Astrocyte (in vitro differentiated cells and primary cell): ENCODE measurements around the gene AMPD3. TPM values are rescaled to one million over a fixed set of nuclear protein-coding genes. Genes with fewer than 3 reads are reported as not detected.

ENCODE experiments used
- DNase-seq: peaks from one replicate; pipeline ENCODE4 v3.0.0-alpha.2; 2010; ENCODE audit warnings: low read depth
- FAIRE-seq: peaks from 2 replicates; lab custom pipeline; 2011; peaks lifted over from hg19 to GRCh38; lab: Jason Lieb, UNC
- H2AFZ ChIP-seq: 2 replicates; pipeline ENCODE4 v1.6.0; 2012; ENCODE audit warnings: low read depth, low read length, inconsistent platforms
- H3K27ac ChIP-seq: 2 replicates; pipeline ENCODE4 v1.5.1; 2011; ENCODE audit warnings: low read depth, low read length, inconsistent platforms
- H3K27me3 ChIP-seq: 2 replicates; pipeline ENCODE4 v1.6.0; 2011; ENCODE audit warnings: low read length, inconsistent platforms; ENCODE audit not compliant: insufficient read depth
- H3K36me3 ChIP-seq: 2 replicates; pipeline ENCODE4 v1.5.1; 2011; ENCODE audit warnings: low read length, inconsistent platforms; ENCODE audit not compliant: insufficient read depth
- H3K4me1 ChIP-seq: 2 replicates; pipeline ENCODE4 v1.5.1; 2011; ENCODE audit warnings: low read length, inconsistent platforms; ENCODE audit not compliant: insufficient read depth
- H3K4me2 ChIP-seq: 2 replicates; pipeline ENCODE4 v1.6.0; 2012; ENCODE audit warnings: low read length, inconsistent platforms
- H3K4me3 ChIP-seq: 2 replicates; pipeline ENCODE4 v1.5.1; 2011; ENCODE audit warnings: low read depth, mild to moderate bottlenecking, low read length, inconsistent platforms; ENCODE audit not compliant: insufficient read depth
- H3K79me2 ChIP-seq: 2 replicates; pipeline ENCODE4 v1.6.0; 2012; ENCODE audit warnings: mild to moderate bottlenecking, low read length, inconsistent platforms; ENCODE audit not compliant: insufficient read depth
- H3K9ac ChIP-seq: 2 replicates; pipeline ENCODE4 v1.6.0; 2012; ENCODE audit warnings: mild to moderate bottlenecking, low read length, inconsistent platforms
- H3K9me3 ChIP-seq: 2 replicates; pipeline ENCODE4 v1.5.1; 2012; ENCODE audit warnings: low read depth, mild to moderate bottlenecking, low read length, inconsistent platforms; ENCODE audit not compliant: insufficient read depth
- H4K20me1 ChIP-seq: 2 replicates; pipeline ENCODE4 v1.6.0; 2012; ENCODE audit warnings: low read length, inconsistent platforms; ENCODE audit not compliant: insufficient read depth
- H3K27ac Mint-ChIP-seq: one replicate; pipeline ENCODE4 v1.8.0; 2021; ENCODE audit warnings: mild to moderate bottlenecking, mixed read lengths; ENCODE audit not compliant: unreplicated experiment
- H3K27me3 Mint-ChIP-seq: one replicate; pipeline ENCODE4 v1.8.0; 2021; ENCODE audit warnings: low read depth, mixed read lengths; ENCODE audit not compliant: unreplicated experiment
- H3K36me3 Mint-ChIP-seq: one replicate; pipeline ENCODE4 v1.8.0; 2021; ENCODE audit warnings: low read depth, mixed read lengths; ENCODE audit not compliant: unreplicated experiment
- H3K4me1 Mint-ChIP-seq: one replicate; pipeline ENCODE4 v1.8.0; 2021; ENCODE audit warnings: low read depth, mixed read lengths; ENCODE audit not compliant: unreplicated experiment
- H3K4me3 Mint-ChIP-seq: one replicate; pipeline ENCODE4 v1.8.0; 2021; ENCODE audit warnings: mild to moderate bottlenecking, moderate library complexity, mixed read lengths; ENCODE audit not compliant: unreplicated experiment
- H3K9me3 Mint-ChIP-seq: one replicate; pipeline ENCODE4 v1.8.0; 2021; ENCODE audit warnings: mild to moderate bottlenecking, mixed read lengths; ENCODE audit not compliant: unreplicated experiment
- EZH2 ChIP-seq: IDR thresholded peaks from 2 replicates; pipeline ENCODE4 v1.6.1; 2012; ENCODE audit warnings: mild to moderate bottlenecking, low read length, inconsistent platforms; ENCODE audit not compliant: insufficient read depth
- total RNA-seq: library from RNA; stranded (reverse); gene quantifications from 2 replicates; pipeline ENCODE4 v1.2.1, GENCODE V29; 2021
- TF ChIP-seq, protein P1 (sequence below): IDR thresholded peaks from 2 replicates; pipeline ENCODE4 v1.5.1; 2011; ENCODE audit warnings: low read depth, mild to moderate bottlenecking, inconsistent platforms, low read length, moderate library complexity; ENCODE audit not compliant: insufficient read depth

Gene AMPD3
- total RNA-seq, 1 donor from 2014 or later = 5.6 TPM

DNA sequence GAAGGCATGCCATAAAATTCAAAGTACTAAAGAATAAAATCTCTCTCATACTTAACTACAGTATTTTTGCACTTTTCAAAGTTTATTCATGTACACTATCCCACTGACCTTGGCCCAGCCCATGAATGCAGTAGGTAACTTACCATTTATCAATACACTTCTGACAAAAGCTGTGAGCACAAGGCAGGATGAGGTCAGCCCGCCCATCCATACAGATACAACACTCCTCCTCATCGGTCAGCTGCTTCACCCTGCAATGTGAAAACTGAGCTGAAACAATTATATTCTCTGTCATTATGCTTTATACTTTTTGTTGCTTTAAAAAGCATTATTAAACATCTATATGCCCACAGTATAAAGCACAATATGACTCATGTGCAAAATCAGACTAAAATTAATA, 63.8 kb downstream of the AMPD3 start:
- Histone ChIP-seq H4K20me1 (no peaks in the 10 kb centered on the region), H3K4me3 (no peak overlapping the region), H3K4me1 (no peaks in the 10 kb centered on the region), H3K27me3 (no peaks in the 10 kb centered on the region), H3K36me3 (peaks cover 8% of the 10 kb centered on the region), H3K4me2 (no peak overlapping the region), H3K79me2 (no peaks in the 10 kb centered on the region), H3K9me3 (no peaks in the 10 kb centered on the region), H3K27ac (no peak overlapping the region), H3K9ac (no peak overlapping the region), H2AFZ (no peak overlapping the region)
- Mint-ChIP-seq H3K4me1 (peaks cover 12% of the 10 kb centered on the region), H3K27ac (no peak overlapping the region), H3K4me3 (no peak overlapping the region), H3K27me3 (no peaks in the 10 kb centered on the region), H3K9me3 (no peaks in the 10 kb centered on the region), H3K36me3 (peaks cover 2% of the 10 kb centered on the region)
- DNase-seq = no peak
- TF ChIP-seq, protein P1, sequence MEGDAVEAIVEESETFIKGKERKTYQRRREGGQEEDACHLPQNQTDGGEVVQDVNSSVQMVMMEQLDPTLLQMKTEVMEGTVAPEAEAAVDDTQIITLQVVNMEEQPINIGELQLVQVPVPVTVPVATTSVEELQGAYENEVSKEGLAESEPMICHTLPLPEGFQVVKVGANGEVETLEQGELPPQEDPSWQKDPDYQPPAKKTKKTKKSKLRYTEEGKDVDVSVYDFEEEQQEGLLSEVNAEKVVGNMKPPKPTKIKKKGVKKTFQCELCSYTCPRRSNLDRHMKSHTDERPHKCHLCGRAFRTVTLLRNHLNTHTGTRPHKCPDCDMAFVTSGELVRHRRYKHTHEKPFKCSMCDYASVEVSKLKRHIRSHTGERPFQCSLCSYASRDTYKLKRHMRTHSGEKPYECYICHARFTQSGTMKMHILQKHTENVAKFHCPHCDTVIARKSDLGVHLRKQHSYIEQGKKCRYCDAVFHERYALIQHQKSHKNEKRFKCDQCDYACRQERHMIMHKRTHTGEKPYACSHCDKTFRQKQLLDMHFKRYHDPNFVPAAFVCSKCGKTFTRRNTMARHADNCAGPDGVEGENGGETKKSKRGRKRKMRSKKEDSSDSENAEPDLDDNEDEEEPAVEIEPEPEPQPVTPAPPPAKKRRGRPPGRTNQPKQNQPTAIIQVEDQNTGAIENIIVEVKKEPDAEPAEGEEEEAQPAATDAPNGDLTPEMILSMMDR = no peak
- TF ChIP-seq EZH2 = no peak
- no peak for FAIRE-seq

DNA sequence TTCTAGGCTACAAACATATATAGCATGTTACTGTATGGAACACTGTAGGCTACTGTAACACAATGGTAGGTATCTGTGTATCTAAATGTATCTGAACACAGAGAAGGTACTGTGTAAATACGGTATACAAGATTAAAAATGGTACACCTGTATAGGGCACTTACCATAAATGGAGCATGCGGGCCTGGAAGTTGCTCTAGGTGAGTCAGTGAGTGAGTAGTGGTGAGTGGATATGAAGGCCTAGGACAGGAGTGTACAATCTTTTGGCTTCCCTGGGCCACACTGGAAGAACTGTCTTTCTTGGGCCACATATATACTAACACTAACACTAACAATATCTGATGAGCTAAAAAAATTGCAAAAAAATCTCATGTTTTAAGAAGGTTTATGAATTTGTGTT, 64.6 kb downstream of the AMPD3 start:
- H3K4me1 Mint-ChIP-seq = peaks cover 5% of the 10 kb centered on the region
- no peak overlapping the region for H3K4me3 Mint-ChIP-seq
- Histone ChIP-seq H3K36me3 (peaks cover 8% of the 10 kb centered on the region), H2AFZ (no peak overlapping the region), H3K79me2 (no peaks in the 10 kb centered on the region), H3K9me3 (no peaks in the 10 kb centered on the region), H3K4me2 (no peak overlapping the region), H3K4me1 (no peaks in the 10 kb centered on the region), H3K27ac (no peak overlapping the region), H3K9ac (no peak overlapping the region), H3K4me3 (no peak overlapping the region), H3K27me3 (no peaks in the 10 kb centered on the region), H4K20me1 (no peaks in the 10 kb centered on the region)
- peaks cover 2% of the 10 kb centered on the region for H3K36me3 Mint-ChIP-seq
- H3K9me3 Mint-ChIP-seq = no peaks in the 10 kb centered on the region
- H3K27me3 Mint-ChIP-seq = no peaks in the 10 kb centered on the region
- DNase-seq = no peak
- TF ChIP-seq EZH2 = no peak
- TF ChIP-seq, protein P1 = no peak
- H3K27ac Mint-ChIP-seq = no peak overlapping the region
- no peak for FAIRE-seq

DNA sequence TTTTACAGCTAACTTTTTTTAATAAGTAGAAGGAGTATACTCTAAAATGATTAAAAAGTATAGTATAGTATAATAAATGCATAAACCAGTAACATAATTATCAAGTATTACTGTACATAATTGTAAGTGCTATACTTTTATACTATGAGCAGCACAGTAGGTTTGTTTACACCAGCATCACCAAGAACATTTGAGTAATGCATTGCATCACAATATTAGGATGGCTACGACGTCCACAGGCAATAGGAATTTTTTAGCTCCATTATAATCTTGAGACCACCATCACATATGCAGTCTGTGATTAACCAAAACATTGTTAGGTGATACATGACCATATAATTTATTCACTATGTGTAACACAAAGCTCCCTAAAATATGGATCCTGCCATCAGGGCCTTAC, 65.5 kb downstream of the AMPD3 start:
- Mint-ChIP-seq H3K9me3 (no peaks in the 10 kb centered on the region), H3K4me1 (no peaks in the 10 kb centered on the region), H3K4me3 (no peak overlapping the region), H3K27ac (no peak overlapping the region), H3K27me3 (no peaks in the 10 kb centered on the region), H3K36me3 (peaks cover 4% of the 10 kb centered on the region)
- Histone ChIP-seq H3K79me2 (no peaks in the 10 kb centered on the region), H3K4me1 (no peaks in the 10 kb centered on the region), H2AFZ (no peak overlapping the region), H3K4me3 (no peak overlapping the region), H3K36me3 (peaks cover 11% of the 10 kb centered on the region), H4K20me1 (no peaks in the 10 kb centered on the region), H3K27ac (no peak overlapping the region), H3K9me3 (no peaks in the 10 kb centered on the region), H3K4me2 (no peak overlapping the region), H3K9ac (no peak overlapping the region), H3K27me3 (no peaks in the 10 kb centered on the region)
- no peak for DNase-seq
- FAIRE-seq = no peak
- TF ChIP-seq, protein P1 = no peak
- no peak for TF ChIP-seq EZH2
